Mammary epithelial cell (primary cell): ENCODE results near the gene SP2.

Experiments
- CTCF ChIP-seq, 2 donors: IDR thresholded peaks in 1 of 2; conservative IDR thresholded peaks in 1 of 2; 2 replicates each; pipeline ENCODE4 v1.5.1; 2011 to 2012; ENCODE audit warnings: inconsistent platforms in 2 of 2, low read length in 2 of 2, mild to moderate bottlenecking in 2 of 2, control low read depth in 1 of 2, low read depth in 1 of 2; ENCODE audit not compliant: insufficient read depth in 1 of 2; ENCODE audit errors: extremely low read depth in 1 of 2
- EZH2 ChIP-seq: IDR thresholded peaks from 2 replicates; pipeline ENCODE4 v1.6.1; 2012; ENCODE audit warnings: low read length, inconsistent platforms, borderline replicate concordance

- TF ChIP-seq CTCF (conservative IDR thresholded peaks at IDR 0.05 in 1 of 2, IDR thresholded peaks at IDR 0.05 in 1 of 2; ENCODE audit: extremely low read depth in 1 of 2, insufficient read depth in 1 of 2, low read depth in 1 of 2, low read length in 2 of 2) (no peak), EZH2 (no peak)
These were observed 47.9 kb upstream of the SP2 start for GRCh38 chr17:47848198-47848513.
